GM19239 (cell line): ENCODE results near the gene FGF4.

Experiments used
- DNase-seq: peaks from one replicate; pipeline ENCODE4 v3.0.0; 2011; ENCODE audit warnings: low spot score; ENCODE audit not compliant: insufficient read length
- FAIRE-seq: peaks from 2 replicates; lab custom pipeline; 2011; peaks lifted over from hg19 to GRCh38; lab: Jason Lieb, UNC

FGF4 gene

GRCh38 chr11:69810289-69811118, 35.4 kb upstream of the FGF4 start:
- DNase-seq: no peak
- FAIRE-seq: no peak

DNA sequence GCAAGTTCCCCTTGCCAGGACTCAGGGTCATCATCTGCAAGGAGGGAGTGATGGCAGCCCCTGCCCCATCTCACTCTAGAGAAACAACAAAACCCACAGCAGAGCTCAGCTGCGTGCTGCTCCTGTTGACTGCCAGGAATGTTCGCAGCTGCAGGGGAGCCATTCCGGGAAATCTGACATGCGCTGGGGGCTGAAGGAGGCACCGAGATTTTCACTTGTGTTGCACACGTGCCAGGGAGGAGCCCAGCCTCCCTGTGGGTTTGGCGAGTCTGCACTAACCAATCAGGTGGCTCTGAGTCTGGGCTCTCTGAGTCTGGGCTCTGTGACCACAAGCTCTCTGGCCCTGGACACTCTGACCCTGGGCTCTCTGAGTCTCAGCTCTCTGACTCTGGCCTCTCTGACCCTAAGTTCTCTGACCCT, 33.5 kb upstream of the FGF4 start:
- no peak for FAIRE-seq
- no peak for DNase-seq

DNA sequence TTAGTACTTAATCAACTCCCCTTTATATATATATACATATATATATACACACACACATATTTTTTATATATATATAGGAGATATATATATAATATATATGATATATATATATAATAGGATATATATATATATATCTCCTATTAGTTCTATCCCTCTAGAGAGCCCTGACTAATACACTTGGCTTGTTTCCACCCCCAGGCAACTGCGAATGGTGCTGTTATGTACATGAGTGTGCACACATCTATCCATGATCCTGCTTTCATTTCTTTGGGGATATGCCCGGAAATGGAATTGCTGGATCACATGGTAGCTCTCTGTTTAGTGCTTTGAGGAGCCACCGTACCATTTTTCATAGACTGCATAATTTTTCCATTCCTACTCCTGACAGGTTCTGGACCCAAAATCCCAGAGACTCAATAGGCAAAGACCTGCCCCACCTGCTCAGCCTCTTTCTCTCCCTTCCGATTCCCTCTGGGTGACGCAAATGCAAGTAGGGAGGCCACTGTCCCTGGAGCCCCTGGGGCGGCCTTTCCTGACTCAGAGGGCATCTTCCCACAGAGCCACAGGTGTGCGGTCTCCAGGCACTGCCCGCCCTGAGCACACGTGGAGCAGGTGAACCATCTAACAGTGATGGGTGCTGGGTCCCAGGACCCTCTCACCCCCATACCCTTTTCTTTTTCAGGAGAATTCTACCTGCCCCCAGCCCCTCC, 32.1 kb upstream of the FGF4 start:
- DNase-seq (no peak), FAIRE-seq (no peak)

GRCh38 chr11:69804769-69805508, 29.8 kb upstream of the FGF4 start:
- no peak for FAIRE-seq
- no peak for DNase-seq

DNA sequence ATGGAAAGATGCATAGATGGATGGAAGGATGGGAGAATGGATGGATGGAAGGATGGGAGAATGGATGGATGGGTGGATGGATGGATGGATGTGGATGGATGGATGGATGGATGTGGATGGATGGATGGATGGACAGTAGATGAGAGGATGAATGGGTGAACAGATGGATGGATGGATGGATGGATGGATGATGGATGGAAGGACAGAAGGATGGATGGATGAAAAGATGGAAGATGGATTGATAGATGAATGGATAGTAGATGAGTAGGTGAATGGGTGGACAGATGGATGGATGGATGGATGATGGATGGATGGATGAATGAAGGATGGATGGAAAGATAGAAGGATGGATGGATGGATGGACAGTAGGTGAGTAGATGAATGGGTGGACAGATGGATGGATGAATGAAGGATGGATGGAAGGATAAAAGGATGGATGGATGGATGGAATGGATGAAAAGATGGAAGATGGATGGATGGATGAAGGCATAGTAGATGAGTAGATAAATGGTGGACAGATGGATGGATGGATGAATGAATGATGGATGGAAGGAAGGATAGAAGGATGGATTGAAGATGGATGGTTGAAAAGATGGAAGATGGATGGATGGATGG, 28.6 kb upstream of the FGF4 start:
- DNase-seq (no peak), FAIRE-seq (no peak)

DNA sequence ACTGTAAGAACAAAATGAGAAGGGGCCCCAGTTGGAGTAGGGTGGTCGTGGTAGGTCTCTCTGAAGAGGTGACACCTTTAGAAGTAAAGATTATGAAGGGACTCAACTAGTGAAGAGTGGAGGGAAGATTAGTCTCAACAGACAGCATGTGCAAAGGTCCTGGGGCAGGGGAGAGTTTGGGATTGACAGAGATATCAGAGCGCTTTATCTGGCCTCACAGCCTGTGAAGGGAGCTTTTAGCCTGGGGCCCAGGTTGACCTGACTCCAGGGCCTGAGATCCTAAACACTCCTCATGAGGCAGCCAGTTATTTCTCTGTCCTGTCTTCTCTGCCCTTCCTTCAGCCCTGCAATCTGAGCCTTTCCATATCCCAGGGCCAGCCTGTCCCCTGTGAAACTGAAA, 27.9 kb upstream of the FGF4 start:
- DNase-seq (no peak), FAIRE-seq (no peak)

- no peak for DNase-seq
- FAIRE-seq: no peak
These were observed 27.4 kb upstream of the FGF4 start for GRCh38 chr11:69802590-69802989.

DNA sequence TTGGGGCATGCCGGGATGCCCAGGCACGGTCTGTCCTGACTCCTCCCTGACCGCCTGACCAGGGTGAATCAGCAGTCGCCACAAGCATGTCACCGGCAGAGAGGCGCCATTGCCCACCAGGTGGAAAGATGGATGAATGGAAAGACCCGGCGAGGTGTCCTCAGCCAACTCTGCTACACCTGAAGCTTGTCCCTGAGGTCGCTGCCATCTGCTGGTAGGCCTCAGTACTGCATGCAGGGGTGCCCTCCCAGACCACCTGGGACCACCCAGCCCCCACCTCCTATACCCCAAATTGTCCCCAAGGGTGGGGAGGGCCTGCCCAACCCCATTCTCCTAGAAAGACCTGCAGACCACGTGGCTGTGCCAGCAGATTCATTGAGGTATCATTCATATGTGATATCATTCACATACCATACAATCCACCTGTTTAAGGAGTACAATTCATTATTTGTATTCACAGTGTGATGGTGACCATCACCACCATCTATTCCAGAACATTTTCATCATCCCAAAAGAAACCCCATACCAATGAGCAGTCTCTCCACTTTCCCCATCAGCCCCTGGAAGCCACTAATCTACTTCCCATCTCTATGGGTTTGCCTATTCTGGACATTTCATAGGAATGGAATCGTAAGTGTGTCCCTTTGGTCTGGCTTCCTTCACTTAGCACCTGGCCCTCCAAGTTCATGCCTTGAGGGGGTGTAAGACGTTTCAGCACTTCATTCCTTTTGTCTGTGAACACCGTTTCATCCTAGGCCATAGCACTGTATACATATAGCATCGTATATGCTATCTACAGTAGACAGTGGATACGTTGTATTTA, 26.6 kb upstream of the FGF4 start:
- FAIRE-seq (no peak), DNase-seq (no peak)

DNA sequence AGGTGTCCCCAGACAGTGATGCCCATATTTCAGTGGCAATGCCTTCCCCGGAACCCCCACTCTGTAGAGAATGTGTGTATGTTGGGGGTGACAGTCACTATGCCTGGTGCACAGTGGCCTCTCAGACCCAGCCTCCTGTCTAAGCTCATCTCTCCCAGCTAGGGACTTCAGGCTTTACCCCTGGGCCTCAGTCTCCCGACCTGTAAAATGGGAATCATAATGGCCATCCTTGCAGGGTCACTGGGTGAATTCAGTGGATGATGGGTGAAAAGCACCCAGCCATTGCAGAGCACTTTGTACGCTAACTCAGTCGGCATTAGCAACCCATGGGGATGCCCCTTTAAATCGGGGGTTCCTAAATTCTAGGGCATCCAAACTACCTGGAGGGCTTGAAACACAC, 25.1 kb upstream of the FGF4 start:
- DNase-seq (no peak), FAIRE-seq (no peak)

DNA sequence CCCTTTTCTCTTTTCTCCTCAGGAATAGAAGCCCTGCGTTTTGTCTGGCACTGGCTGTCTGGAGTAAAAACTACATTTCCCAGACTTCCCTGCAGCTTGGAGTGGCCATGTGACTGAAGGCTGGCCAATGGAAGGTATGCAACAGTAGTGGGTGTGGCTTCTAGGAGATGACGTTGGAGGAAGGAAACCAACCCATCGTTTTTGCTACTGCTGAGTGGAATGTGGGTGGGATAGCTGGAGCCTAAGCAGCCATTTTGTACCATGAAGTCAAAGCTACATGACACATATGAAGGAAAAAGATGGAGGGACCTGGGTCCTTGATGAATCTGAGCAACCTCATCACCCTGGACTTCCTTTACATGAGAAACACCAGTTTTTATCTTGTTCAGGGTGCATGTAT, 24.4 kb upstream of the FGF4 start:
- no peak for FAIRE-seq

GRCh38 chr11:69799097-69799496, 24.0 kb upstream of the FGF4 start:
- DNase-seq (no peak), FAIRE-seq (no peak)

More for the DNA sequence above, 24.4 kb upstream of the FGF4 start:
- DNase-seq: no peak

DNA sequence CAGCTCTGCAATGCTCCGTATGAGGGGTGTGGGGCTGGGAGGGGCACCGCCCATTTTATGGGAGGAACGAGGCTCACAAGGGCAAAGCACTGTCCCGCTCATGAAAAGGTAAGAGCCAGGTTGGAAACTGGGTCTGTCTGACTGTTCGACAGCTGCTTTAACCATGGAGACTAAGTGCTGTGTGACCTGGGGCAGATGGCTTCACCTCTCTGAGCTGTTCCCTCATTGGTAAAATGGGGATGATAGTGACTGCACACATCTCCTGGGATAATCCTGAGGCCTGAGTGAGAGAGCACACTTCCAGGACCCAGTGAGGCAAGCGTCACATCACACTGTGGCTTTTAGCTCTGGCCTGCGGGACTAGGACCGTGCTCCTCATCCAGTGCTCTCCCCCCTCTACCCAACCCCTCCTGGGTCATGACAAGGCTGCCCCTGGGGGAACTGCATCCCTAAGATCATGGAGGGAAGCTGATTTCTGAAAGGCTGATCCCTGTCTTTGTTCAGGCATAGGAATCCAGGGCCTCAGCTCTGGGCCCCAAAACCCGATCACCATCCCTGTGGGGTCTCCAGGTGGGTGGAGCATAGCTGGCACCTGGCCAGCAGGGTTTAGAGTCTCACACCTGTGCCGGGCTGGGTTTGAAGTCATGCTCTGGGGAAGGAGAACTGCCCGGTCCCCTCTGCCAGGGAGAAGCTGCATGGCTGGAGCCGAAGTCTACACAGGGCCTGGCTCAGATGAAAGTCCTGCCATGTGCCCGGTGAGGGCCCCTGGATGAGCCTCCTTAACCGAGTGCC, 22.8 kb upstream of the FGF4 start:
- FAIRE-seq: no peak

DNA sequence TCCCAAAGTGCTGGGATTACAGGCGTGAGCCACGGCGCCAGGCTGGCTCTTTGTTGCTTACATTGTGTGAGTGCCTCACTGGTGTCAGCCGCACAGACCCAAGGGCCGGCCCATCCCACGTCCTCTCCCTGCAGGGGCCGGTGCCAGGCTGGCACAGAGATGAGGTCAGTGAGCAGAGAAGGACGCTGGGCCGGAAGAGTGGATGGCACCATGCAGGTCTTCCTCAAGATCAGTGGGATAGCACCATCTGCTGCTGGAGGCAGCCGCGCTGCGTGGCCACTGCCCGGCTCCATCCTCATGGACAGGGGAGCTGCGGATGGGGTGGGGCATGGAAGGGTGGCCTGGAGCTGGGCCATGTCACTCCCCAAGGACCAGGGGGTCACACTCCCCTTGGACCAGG, 22.0 kb upstream of the FGF4 start:
- no peak for DNase-seq
- no peak for FAIRE-seq

More for the DNA sequence above, 22.8 kb upstream of the FGF4 start:
- no peak for DNase-seq

DNA sequence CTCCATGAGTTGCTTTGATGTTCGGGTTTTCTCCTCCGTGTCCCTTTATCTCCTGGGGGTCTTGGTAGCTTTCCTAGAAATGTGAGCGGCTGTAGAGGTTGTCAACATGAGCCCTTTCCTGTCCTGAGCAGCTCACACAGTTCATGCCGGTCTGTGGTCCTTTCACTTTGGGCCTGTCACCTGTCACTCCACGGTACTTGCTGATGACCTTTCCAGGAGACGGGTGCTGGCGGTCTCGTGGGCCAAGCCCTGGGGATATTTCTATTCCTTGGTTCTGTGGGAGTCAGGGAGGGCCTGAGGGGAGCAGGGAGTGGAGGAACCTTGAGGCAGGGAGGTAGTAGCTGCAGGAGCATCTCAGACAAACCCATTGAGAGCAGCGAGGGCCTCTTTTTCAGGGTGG, 20.9 kb upstream of the FGF4 start:
- DNase-seq: no peak
- FAIRE-seq: no peak

DNA sequence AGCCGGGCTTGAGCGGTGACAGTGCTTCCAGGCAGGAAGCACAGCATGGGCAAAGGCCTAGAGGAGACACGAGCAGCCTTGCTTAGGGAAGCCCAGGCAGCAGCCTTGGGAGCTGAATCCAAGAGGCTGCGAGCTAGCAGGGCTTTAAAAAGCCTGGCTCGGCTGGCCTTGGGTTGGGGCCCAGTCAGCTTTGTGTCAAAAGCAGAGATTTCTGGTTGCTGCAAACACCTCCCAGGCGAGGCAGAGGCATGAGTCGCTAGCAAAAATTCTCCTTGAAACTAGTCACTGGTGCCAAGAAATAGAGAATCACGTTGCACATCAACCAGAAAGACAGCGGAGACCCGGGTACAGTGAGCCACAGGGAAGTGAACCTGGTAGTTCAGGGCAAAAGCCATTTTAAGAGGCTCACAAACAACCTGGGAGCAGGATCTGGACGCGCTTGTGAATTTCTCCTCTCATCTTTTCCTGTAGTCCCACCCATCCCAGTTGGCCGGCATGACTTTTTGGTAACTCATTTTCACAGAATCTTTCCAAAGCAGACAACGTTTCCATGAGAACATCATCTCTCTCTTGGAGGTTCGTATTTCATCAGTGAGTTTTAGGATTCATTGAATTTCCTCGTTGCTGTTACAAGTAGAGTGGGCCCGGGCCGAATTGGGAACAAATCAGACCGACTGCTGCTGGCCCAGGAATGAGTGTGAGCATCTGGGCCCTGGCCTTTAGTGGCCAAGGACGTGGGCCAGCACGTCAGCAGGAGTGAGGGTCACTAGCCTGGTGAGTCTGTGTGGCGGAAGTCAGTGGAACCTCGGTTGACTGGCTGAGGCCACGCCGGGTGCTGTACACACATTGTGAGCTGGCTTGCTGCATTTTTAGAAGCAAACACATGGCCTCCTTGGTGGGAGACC, 16.4 kb upstream of the FGF4 start:
- no peak for FAIRE-seq
- DNase-seq: no peak

DNA sequence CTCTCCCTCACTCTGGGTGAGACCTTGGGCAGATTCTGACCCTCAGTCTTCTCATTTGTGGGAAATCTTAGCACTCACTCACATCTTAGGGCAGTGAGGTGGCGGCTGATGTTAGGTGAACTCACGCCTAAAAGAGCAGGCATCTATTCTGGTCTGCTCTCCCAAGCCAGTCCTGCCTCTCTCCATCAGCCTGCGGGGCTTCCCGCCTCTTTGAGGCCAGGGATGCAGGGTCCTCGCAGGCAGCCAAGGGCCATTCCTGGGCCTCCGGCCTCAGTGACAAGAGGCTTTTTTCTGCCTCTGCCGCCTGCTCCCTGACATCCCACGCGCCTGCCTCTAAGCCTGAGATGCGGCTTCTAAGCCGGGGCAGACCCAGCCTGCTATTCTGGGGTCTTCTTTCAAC, 13.8 kb upstream of the FGF4 start:
- FAIRE-seq: no peak
- DNase-seq: no peak

DNA sequence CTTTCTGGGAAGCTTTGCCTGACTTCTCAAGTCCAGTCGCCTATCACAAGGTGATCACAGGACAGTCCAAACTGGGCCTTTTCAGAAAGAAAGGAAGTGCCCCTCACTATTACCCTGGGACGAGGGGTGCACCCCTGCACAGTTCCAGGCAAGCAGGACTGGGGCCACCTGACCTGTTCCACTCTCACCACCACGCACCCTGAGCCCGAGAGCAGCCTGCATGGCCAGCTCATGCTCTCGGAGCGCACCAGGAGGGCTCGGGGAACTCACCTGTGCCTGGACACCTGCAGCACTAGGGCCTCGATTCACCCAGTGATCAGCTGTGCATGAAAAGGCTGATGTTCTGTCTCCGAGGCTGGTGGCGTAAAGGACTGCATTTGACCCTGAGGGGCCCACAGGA, 12.8 kb upstream of the FGF4 start:
- FAIRE-seq: no peak

GRCh38 chr11:69787457-69787856, 12.3 kb upstream of the FGF4 start:
- FAIRE-seq (no peak), DNase-seq (no peak)

More for the DNA sequence above, 12.8 kb upstream of the FGF4 start:
- DNase-seq: no peak
